ENCODE data around the gene SYNPR. TPM values are rescaled to one million over a fixed set of nuclear protein-coding genes. Genes with fewer than 3 reads are reported as not detected.

The SYNPR gene
- total RNA-seq, 1 experiment from 2014 or later = not detected

DNA sequence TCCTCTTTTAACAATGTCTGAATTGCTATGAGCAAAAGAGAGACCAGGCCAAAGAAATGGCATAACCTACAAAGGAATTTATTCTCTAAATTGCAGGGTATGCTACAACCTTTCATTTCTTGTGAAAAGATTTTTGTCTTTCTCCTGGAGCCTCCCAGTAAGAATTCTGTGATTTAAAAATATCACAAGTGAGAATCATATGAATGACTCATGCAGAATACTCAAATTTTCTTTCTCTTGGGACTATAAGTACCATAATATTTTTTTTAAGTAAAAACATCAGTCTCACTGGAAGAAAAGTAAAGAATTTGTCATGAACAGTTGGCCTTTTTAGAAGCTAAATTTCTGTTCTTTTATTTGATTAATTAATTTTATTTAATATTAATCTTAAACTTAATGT is 26.3 kb downstream of the SYNPR start:
- Histone ChIP-seq H3K9me3 (no peaks in the 10 kb centered on the region), H3K4me1 (no peaks in the 10 kb centered on the region), H3K27me3 (replicated peaks; ENCODE audit: control insufficient read depth, insufficient read depth, low read length) (no peaks in the 10 kb centered on the region), H3K36me3 (ENCODE audit: control insufficient read depth, insufficient read depth, low read length) (no peaks in the 10 kb centered on the region), H3K4me3 (ENCODE audit: low read depth, low read length) (no peak overlapping the region)
- CTCF ChIA-PET = interaction anchor here (0.6 kb wide), 1 partner anchor 1356 kb away, joined by 3 read pairs; no protein-coding TSS in a partner anchor
- no peak for DNase-seq
- no peaks in the 10 kb centered on the region for H3K4me1 Mint-ChIP-seq (ENCODE audit: low read depth, unreplicated experiment)
- TF ChIP-seq, protein P1, sequence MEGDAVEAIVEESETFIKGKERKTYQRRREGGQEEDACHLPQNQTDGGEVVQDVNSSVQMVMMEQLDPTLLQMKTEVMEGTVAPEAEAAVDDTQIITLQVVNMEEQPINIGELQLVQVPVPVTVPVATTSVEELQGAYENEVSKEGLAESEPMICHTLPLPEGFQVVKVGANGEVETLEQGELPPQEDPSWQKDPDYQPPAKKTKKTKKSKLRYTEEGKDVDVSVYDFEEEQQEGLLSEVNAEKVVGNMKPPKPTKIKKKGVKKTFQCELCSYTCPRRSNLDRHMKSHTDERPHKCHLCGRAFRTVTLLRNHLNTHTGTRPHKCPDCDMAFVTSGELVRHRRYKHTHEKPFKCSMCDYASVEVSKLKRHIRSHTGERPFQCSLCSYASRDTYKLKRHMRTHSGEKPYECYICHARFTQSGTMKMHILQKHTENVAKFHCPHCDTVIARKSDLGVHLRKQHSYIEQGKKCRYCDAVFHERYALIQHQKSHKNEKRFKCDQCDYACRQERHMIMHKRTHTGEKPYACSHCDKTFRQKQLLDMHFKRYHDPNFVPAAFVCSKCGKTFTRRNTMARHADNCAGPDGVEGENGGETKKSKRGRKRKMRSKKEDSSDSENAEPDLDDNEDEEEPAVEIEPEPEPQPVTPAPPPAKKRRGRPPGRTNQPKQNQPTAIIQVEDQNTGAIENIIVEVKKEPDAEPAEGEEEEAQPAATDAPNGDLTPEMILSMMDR (IDR thresholded peaks at IDR 0.05; ENCODE audit: insufficient read depth in 1 of 2, low read depth in 1 of 2, low read length in 1 of 2, severe bottlenecking in 1 of 2, unreplicated experiment in 1 of 2) = no peak
- no peak overlapping the region for H3K27ac Mint-ChIP-seq (ENCODE audit: unreplicated experiment)
- H3K27me3 Mint-ChIP-seq (ENCODE audit: insufficient read depth, unreplicated experiment) = peaks cover 5% of the 10 kb centered on the region
- POLR2A ChIA-PET = no interaction called here
- no peak overlapping the region for H3K4me3 Mint-ChIP-seq (ENCODE audit: unreplicated experiment)
- intact Hi-C loops (cut with micrococcal nuclease; ENCODE audit: unreplicated experiment) = no loop called here
- no peaks in the 10 kb centered on the region for H3K36me3 Mint-ChIP-seq (ENCODE audit: insufficient read depth, unreplicated experiment)
- no TSS peak for BruUV-seq (replicated peaks)
- H3K9me3 Mint-ChIP-seq (ENCODE audit: unreplicated experiment) = no peaks in the 10 kb centered on the region

DNA sequence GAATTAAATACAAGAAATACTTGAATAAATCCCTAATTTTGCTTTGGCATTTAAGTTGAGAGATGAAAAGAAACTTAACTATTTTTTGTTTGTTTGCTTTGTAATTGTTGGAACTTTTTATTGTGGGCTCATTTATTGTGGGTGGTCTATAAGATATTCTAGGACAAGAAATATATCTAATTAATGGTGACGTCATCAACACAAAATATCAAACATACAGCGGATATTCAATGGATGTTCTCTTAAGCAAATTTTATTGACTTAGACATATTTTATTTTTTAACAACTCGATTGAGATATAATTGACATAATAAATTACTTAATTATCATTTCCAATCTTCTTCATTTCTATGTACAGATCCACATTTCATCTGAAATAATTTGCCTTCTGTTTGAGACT is 30.0 kb downstream of the SYNPR start:
- Mint-ChIP-seq H3K27ac (ENCODE audit: unreplicated experiment) (no peak overlapping the region), H3K4me3 (ENCODE audit: unreplicated experiment) (no peak overlapping the region), H3K27me3 (ENCODE audit: insufficient read depth, unreplicated experiment) (peaks cover 11% of the 10 kb centered on the region), H3K9me3 (ENCODE audit: unreplicated experiment) (no peaks in the 10 kb centered on the region), H3K36me3 (ENCODE audit: insufficient read depth, unreplicated experiment) (no peaks in the 10 kb centered on the region), H3K4me1 (ENCODE audit: low read depth, unreplicated experiment) (no peaks in the 10 kb centered on the region)
- H3K4me1 ChIP-seq = no peaks in the 10 kb centered on the region
- no peaks in the 10 kb centered on the region for H3K36me3 ChIP-seq (ENCODE audit: control insufficient read depth, insufficient read depth, low read length)
- H3K27me3 ChIP-seq (replicated peaks; ENCODE audit: control insufficient read depth, insufficient read depth, low read length) = no peaks in the 10 kb centered on the region
- no peaks in the 10 kb centered on the region for H3K9me3 ChIP-seq
- no peak overlapping the region for H3K4me3 ChIP-seq (ENCODE audit: low read depth, low read length)
- TF ChIP-seq, protein P1 (IDR thresholded peaks at IDR 0.05; ENCODE audit: insufficient read depth in 1 of 2, low read depth in 1 of 2, low read length in 1 of 2, severe bottlenecking in 1 of 2, unreplicated experiment in 1 of 2) = no peak
- no peak for DNase-seq
- intact Hi-C loops (cut with micrococcal nuclease; ENCODE audit: unreplicated experiment) = no loop called here
- CTCF ChIA-PET = no interaction called here
- no TSS peak for BruUV-seq (replicated peaks)
- POLR2A ChIA-PET = no interaction called here

DNA sequence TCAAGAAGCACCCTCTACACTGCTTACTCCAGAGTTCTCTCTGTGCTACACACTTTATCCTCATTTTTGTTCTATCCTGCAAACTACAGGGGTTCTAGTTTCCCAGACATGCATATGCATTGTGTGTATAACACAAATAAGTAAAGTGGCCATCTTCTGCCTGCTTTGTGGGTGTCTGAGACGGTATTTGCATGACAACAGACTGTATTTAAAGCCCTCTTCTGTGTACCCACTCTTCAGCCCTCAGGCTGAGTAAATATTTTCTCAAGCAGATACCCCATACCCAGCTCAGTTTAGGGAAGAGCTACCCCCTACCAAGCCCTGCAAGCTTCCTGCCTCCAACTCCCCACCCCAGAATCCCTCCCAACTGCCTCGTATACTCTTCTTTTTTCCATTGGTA is 31.7 kb downstream of the SYNPR start:
- no peaks in the 10 kb centered on the region for H3K36me3 Mint-ChIP-seq (ENCODE audit: insufficient read depth, unreplicated experiment)
- peaks cover 1% of the 10 kb centered on the region for H3K9me3 Mint-ChIP-seq (ENCODE audit: unreplicated experiment)
- TF ChIP-seq, protein P1 (IDR thresholded peaks at IDR 0.05; ENCODE audit: insufficient read depth in 1 of 2, low read depth in 1 of 2, low read length in 1 of 2, severe bottlenecking in 1 of 2, unreplicated experiment in 1 of 2) = no peak
- DNase-seq = no peak
- H3K27ac Mint-ChIP-seq (ENCODE audit: unreplicated experiment) = no peak overlapping the region
- ChIA-PET CTCF (no interaction called here), POLR2A (no interaction called here)
- no peaks in the 10 kb centered on the region for H3K27me3 ChIP-seq (replicated peaks; ENCODE audit: control insufficient read depth, insufficient read depth, low read length)
- H3K9me3 ChIP-seq = no peaks in the 10 kb centered on the region
- H3K4me3 Mint-ChIP-seq (ENCODE audit: unreplicated experiment) = no peak overlapping the region
- peaks cover 11% of the 10 kb centered on the region for H3K27me3 Mint-ChIP-seq (ENCODE audit: insufficient read depth, unreplicated experiment)
- no peak overlapping the region for H3K4me3 ChIP-seq (ENCODE audit: low read depth, low read length)
- H3K36me3 ChIP-seq (ENCODE audit: control insufficient read depth, insufficient read depth, low read length) = no peaks in the 10 kb centered on the region
- BruUV-seq (replicated peaks) = no TSS peak
- no peaks in the 10 kb centered on the region for H3K4me1 ChIP-seq
- H3K4me1 Mint-ChIP-seq (ENCODE audit: low read depth, unreplicated experiment) = no peaks in the 10 kb centered on the region
- intact Hi-C loops (cut with micrococcal nuclease; ENCODE audit: unreplicated experiment) = no loop called here
